8988T (cell line): ENCODE measurements around the gene PHF5A.
"Not testable (repeated sequence)": the region's sequence is repeated elsewhere in the genome, so short reads cannot be mapped to it uniquely, and the experiment has no call there.

Experiments used
- DNase-seq: peaks from one replicate; pipeline ENCODE4 v3.0.0; 2011

Gene PHF5A

GRCh38 chr22:41487037-41487935, 18.8 kb upstream of the PHF5A start:
- DNase-seq, result no peak

GRCh38 chr22:41485033-41485432, 16.5 kb upstream of the PHF5A start:
- DNase-seq, result no peak

GRCh38 chr22:41482319-41482935, 13.9 kb upstream of the PHF5A start:
- DNase-seq, result no peak

GRCh38 chr22:41481925-41482318, 13.4 kb upstream of the PHF5A start:
- no peak for DNase-seq

GRCh38 chr22:41481131-41481830, 12.8 kb upstream of the PHF5A start:
- DNase-seq, result no peak

- DNase-seq, result no peak
These were observed 11.9 kb upstream of the PHF5A start for GRCh38 chr22:41480397-41480735.

- no peak for DNase-seq
These were observed 11.3 kb upstream of the PHF5A start for GRCh38 chr22:41479671-41480396.

GRCh38 chr22:41478891-41479521, 10.5 kb upstream of the PHF5A start:
- no peak for DNase-seq

GRCh38 chr22:41478473-41478872, 10.0 kb upstream of the PHF5A start:
- DNase-seq, result no peak

GRCh38 chr22:41474872-41475451, 6.5 kb upstream of the PHF5A start:
- DNase-seq, result no peak

GRCh38 chr22:41471568-41471967, 3.1 kb upstream of the PHF5A start:
- DNase-seq, result no peak

- DNase-seq, result no peak
These were observed 2.4 kb upstream of the PHF5A start for GRCh38 chr22:41470886-41471285.

- no peak for DNase-seq
These were observed 843 bp upstream of the PHF5A start for GRCh38 chr22:41469218-41469851.

GRCh38 chr22:41461901-41462300, 6.6 kb downstream of the PHF5A start:
- DNase-seq, result no peak

GRCh38 chr22:41460071-41460470, 8.4 kb downstream of the PHF5A start:
- DNase-seq, result not testable (repeated sequence)

GRCh38 chr22:41459431-41459830, 9.1 kb downstream of the PHF5A start:
- no peak for DNase-seq

GRCh38 chr22:41458161-41458728, 10.2 kb downstream of the PHF5A start:
- no peak for DNase-seq

GRCh38 chr22:41448189-41448808, 20.2 kb downstream of the PHF5A start:
- no peak for DNase-seq

GRCh38 chr22:41447435-41448188, 20.9 kb downstream of the PHF5A start:
- no peak for DNase-seq
